CD4-positive, CD25-positive, alpha-beta regulatory T cell (primary cell): ENCODE results near the gene SORCS2. TPM values are rescaled to one million over a fixed set of nuclear protein-coding genes. Genes with fewer than 3 reads are reported as not detected.

ENCODE experiments used
- ATAC-seq, 2 donors: fragments of 150-1000 bp; cut with Tn5 transposase; one replicate each; pipeline ENCODE4 v1.10.0; 2021; ENCODE audit warnings: low read depth in 2 of 2, moderate number of reproducible peaks in 2 of 2, moderate library complexity in 1 of 2
- DNase-seq, 3 donors: peaks; one replicate each; pipeline versions ENCODE4 v3.0.0 to v3.0.0-alpha.2; 2012 to 2022; ENCODE audit warnings: mixed read lengths in 1 of 3
- H3K27ac ChIP-seq: one replicate; pipeline ENCODE4 v1.7.0; 2013; ENCODE audit warnings: mild to moderate bottlenecking, low read length; ENCODE audit not compliant: insufficient read depth, poor library complexity, severe bottlenecking
- H3K27me3 ChIP-seq: one replicate; pipeline ENCODE4 v1.7.0; 2013; ENCODE audit warnings: low read length; ENCODE audit not compliant: control insufficient read depth, insufficient read depth
- H3K36me3 ChIP-seq: one replicate; pipeline ENCODE4 v1.7.0; 2013; ENCODE audit warnings: mild to moderate bottlenecking, low read length, moderate library complexity; ENCODE audit not compliant: control insufficient read depth, insufficient read depth
- H3K4me1 ChIP-seq: 2 replicates; pipeline ENCODE4 v1.7.0; 2013; ENCODE audit warnings: mild to moderate bottlenecking, low read length; ENCODE audit not compliant: insufficient read depth, control insufficient read depth, poor library complexity, severe bottlenecking
- H3K4me3 ChIP-seq: one replicate; pipeline ENCODE4 v1.7.0; 2013; ENCODE audit warnings: low read depth, mild to moderate bottlenecking, low read length, moderate library complexity
- H3K9me3 ChIP-seq, 2 experiments: 1 replicate in 1 of 2; 2 replicates in 1 of 2; pipeline ENCODE4 v1.7.0; 2013; ENCODE audit warnings: low read length in 2 of 2, mild to moderate bottlenecking in 1 of 2, moderate library complexity in 1 of 2; ENCODE audit not compliant: control insufficient read depth in 2 of 2
- H3K27ac Mint-ChIP-seq, 3 donors: one replicate each; pipeline ENCODE4 v1.8.0; 2020 to 2022; ENCODE audit warnings: mild to moderate bottlenecking in 3 of 3, mixed read lengths in 3 of 3, moderate library complexity in 2 of 3
- H3K27me3 Mint-ChIP-seq: one replicate; pipeline ENCODE4 v1.8.0; 2022; ENCODE audit warnings: mild to moderate bottlenecking, mixed read lengths
- H3K36me3 Mint-ChIP-seq: one replicate; pipeline ENCODE4 v1.8.0; 2020; ENCODE audit warnings: mixed read lengths
- H3K4me1 Mint-ChIP-seq, 4 donors: one replicate each; pipeline ENCODE4 v1.8.0; 2020 to 2022; ENCODE audit warnings: mixed read lengths in 4 of 4, mild to moderate bottlenecking in 1 of 4
- H3K4me3 Mint-ChIP-seq, 4 donors: one replicate each; pipeline ENCODE4 v1.8.0; 2020 to 2022; ENCODE audit warnings: mild to moderate bottlenecking in 4 of 4, mixed read lengths in 4 of 4, moderate library complexity in 3 of 4
- H3K9me3 Mint-ChIP-seq, 7 donors: one replicate each; pipeline ENCODE4 v1.8.0; 2020 to 2022; ENCODE audit warnings: mixed read lengths in 7 of 7, mild to moderate bottlenecking in 3 of 7, moderate library complexity in 2 of 7
- polyA plus RNA-seq, 4 donors: library from polyadenylated mRNA; unstranded; fragments of 300-500 nt; fragmentation: Illumina TruSeq; gene quantifications; one replicate each; pipeline ENCODE4 v1.2.3, GENCODE V29; 2021
- total RNA-seq: library from RNA; stranded (reverse); gene quantifications from one replicate; pipeline ENCODE4 v1.2.3, GENCODE V29; 2022

SORCS2 gene
- total and polyA plus RNA-seq, 5 donors from 2014 or later = not detected

- DNase-seq (no peak), ATAC-seq (no peak)
- no peaks in the 10 kb centered on the region for H3K27me3 ChIP-seq
- no peaks in the 10 kb centered on the region for H3K4me1 ChIP-seq
- Mint-ChIP-seq H3K27ac (no peak overlapping the region), H3K9me3 (no peaks in the 10 kb centered on the region), H3K27me3 (peaks cover 10% of the 10 kb centered on the region), H3K4me3 (no peak overlapping the region), H3K4me1 (no peaks in the 10 kb centered on the region), H3K36me3 (no peaks in the 10 kb centered on the region)
- H3K27ac ChIP-seq = no peak overlapping the region
- no peaks in the 10 kb centered on the region for H3K9me3 ChIP-seq
- no peak overlapping the region for H3K4me3 ChIP-seq
- no peaks in the 10 kb centered on the region for H3K36me3 ChIP-seq
Observed at GRCh38 chr4:7519638-7520376, 327.5 kb downstream of the SORCS2 start.

- Histone ChIP-seq H3K4me1 (no peaks in the 10 kb centered on the region), H3K27me3 (no peaks in the 10 kb centered on the region), H3K4me3 (no peak overlapping the region), H3K27ac (no peak overlapping the region), H3K9me3 (no peaks in the 10 kb centered on the region), H3K36me3 (no peaks in the 10 kb centered on the region)
- DNase-seq (no peak), ATAC-seq (no peak)
- H3K27ac Mint-ChIP-seq = no peak overlapping the region
- H3K9me3 Mint-ChIP-seq = peaks cover 0 to 2% (median 0%) of the 10 kb centered on the region in 7 donors
- H3K4me1 Mint-ChIP-seq = no peaks in the 10 kb centered on the region
- H3K4me3 Mint-ChIP-seq = no peak overlapping the region
- H3K36me3 Mint-ChIP-seq = no peaks in the 10 kb centered on the region
- peaks cover 12% of the 10 kb centered on the region for H3K27me3 Mint-ChIP-seq
Observed at GRCh38 chr4:7521666-7522065, 329.3 kb downstream of the SORCS2 start.

- no peaks in the 10 kb centered on the region for H3K36me3 Mint-ChIP-seq
- H3K36me3 ChIP-seq = no peaks in the 10 kb centered on the region
- no peaks in the 10 kb centered on the region for H3K4me1 ChIP-seq
- H3K4me3 ChIP-seq = no peak overlapping the region
- DNase-seq (no peak), ATAC-seq (no peak)
- H3K27me3 ChIP-seq = no peaks in the 10 kb centered on the region
- H3K9me3 ChIP-seq = no peaks in the 10 kb centered on the region
- H3K27me3 Mint-ChIP-seq = peaks cover 9% of the 10 kb centered on the region
- no peak overlapping the region for H3K4me3 Mint-ChIP-seq
- H3K27ac Mint-ChIP-seq = no peak overlapping the region
- no peaks in the 10 kb centered on the region for H3K4me1 Mint-ChIP-seq
- peaks cover 0 to 2% (median 0%) of the 10 kb centered on the region in 7 donors for H3K9me3 Mint-ChIP-seq
- no peak overlapping the region for H3K27ac ChIP-seq
Observed at GRCh38 chr4:7522452-7523220, 330.3 kb downstream of the SORCS2 start.

- H3K9me3 Mint-ChIP-seq = peaks cover 0 to 2% (median 0%) of the 10 kb centered on the region in 7 donors
- no peaks in the 10 kb centered on the region for H3K4me1 ChIP-seq
- H3K4me3 Mint-ChIP-seq = no peak overlapping the region
- H3K27me3 Mint-ChIP-seq = peaks cover 9% of the 10 kb centered on the region
- DNase-seq = no peak
- no peaks in the 10 kb centered on the region for H3K9me3 ChIP-seq
- no peaks in the 10 kb centered on the region for H3K36me3 ChIP-seq
- no peak overlapping the region for H3K4me3 ChIP-seq
- no peaks in the 10 kb centered on the region for H3K27me3 ChIP-seq
- no peaks in the 10 kb centered on the region for H3K36me3 Mint-ChIP-seq
- ATAC-seq = no peak
- no peak overlapping the region for H3K27ac Mint-ChIP-seq
- H3K27ac ChIP-seq = no peak overlapping the region
- H3K4me1 Mint-ChIP-seq = no peaks in the 10 kb centered on the region
Observed at GRCh38 chr4:7523526-7523925, 331.2 kb downstream of the SORCS2 start.

- Histone ChIP-seq H3K4me1 (no peaks in the 10 kb centered on the region), H3K36me3 (no peaks in the 10 kb centered on the region), H3K27ac (no peak overlapping the region), H3K27me3 (no peaks in the 10 kb centered on the region), H3K9me3 (no peaks in the 10 kb centered on the region), H3K4me3 (no peak overlapping the region)
- DNase-seq = no peak
- Mint-ChIP-seq H3K4me1 (no peaks in the 10 kb centered on the region), H3K9me3 (peaks cover 0 to 2% (median 0%) of the 10 kb centered on the region in 7 donors), H3K27me3 (peaks cover 9% of the 10 kb centered on the region), H3K4me3 (no peak overlapping the region), H3K27ac (no peak overlapping the region), H3K36me3 (no peaks in the 10 kb centered on the region)
- no peak for ATAC-seq
Observed at GRCh38 chr4:7524064-7524682, 331.8 kb downstream of the SORCS2 start.

- H3K9me3 ChIP-seq = no peaks in the 10 kb centered on the region
- H3K27me3 ChIP-seq = no peaks in the 10 kb centered on the region
- DNase-seq = no peak
- H3K36me3 ChIP-seq = no peaks in the 10 kb centered on the region
- H3K27ac Mint-ChIP-seq = no peak overlapping the region
- no peak overlapping the region for H3K4me3 ChIP-seq
- no peaks in the 10 kb centered on the region for H3K4me1 ChIP-seq
- H3K27ac ChIP-seq = no peak overlapping the region
- H3K27me3 Mint-ChIP-seq = peaks cover 9% of the 10 kb centered on the region
- H3K9me3 Mint-ChIP-seq = peaks cover 0 to 2% (median 0%) of the 10 kb centered on the region in 7 donors
- H3K36me3 Mint-ChIP-seq = no peaks in the 10 kb centered on the region
- no peak overlapping the region for H3K4me3 Mint-ChIP-seq
- no peak for ATAC-seq
- no peaks in the 10 kb centered on the region for H3K4me1 Mint-ChIP-seq
Observed at GRCh38 chr4:7524843-7525242, 332.5 kb downstream of the SORCS2 start.

DNA sequence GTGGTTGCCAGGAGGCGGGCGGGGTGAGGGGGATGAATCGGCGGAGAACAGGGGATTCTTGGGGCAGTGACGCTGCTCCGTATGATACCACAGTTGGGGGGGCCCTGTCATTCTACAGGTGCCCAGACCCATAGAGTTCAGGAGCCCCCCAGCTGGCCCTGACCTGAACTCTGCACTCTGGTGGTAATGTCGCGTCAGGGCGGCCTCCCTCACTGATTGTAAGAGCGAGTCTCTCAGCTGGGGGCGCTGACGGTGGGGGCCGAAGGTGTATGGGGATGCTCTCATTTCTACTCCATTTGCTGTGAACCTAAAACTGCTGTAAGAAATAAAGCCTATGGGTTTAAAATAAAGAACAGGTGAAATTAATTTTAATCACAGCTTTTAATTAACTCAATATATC is 334.2 kb downstream of the SORCS2 start:
- Histone ChIP-seq H3K27ac (no peak overlapping the region), H3K9me3 (no peaks in the 10 kb centered on the region), H3K27me3 (no peaks in the 10 kb centered on the region), H3K4me3 (no peak overlapping the region), H3K36me3 (no peaks in the 10 kb centered on the region), H3K4me1 (no peaks in the 10 kb centered on the region)
- no peak for DNase-seq
- Mint-ChIP-seq H3K4me1 (no peaks in the 10 kb centered on the region), H3K9me3 (peaks cover 0 to 2% (median 0%) of the 10 kb centered on the region in 7 donors), H3K27me3 (peaks cover 9% of the 10 kb centered on the region), H3K4me3 (no peak overlapping the region), H3K36me3 (no peaks in the 10 kb centered on the region), H3K27ac (no peak overlapping the region)
- ATAC-seq = no peak
